Activated B cell treated with CpG ODN at 0.5 μM for 24 hours (primary cell): ENCODE measurements around the gene LRRIQ1. TPM values are rescaled to one million over a fixed set of nuclear protein-coding genes. Genes with fewer than 3 reads are reported as not detected.
"Not testable (repeated sequence)": the region's sequence is repeated elsewhere in the genome, so short reads cannot be mapped to it uniquely, and the experiment has no call there.

Experiments
- ATAC-seq: fragments of 200-7000 bp; cut with Tn5 transposase; one replicate; pipeline ENCODE4 v1.10.0; 2021; ENCODE audit warnings: low read depth, mild to moderate bottlenecking, moderate library complexity
- CTCF ChIA-PET: fragments of 350-600 bp; sonication (Branson Sonifier 250); formaldehyde crosslinking; loops from one replicate; lab custom pipeline; 2021; ENCODE audit warnings: antibody characterized with exemption; lab: Charles Lee
- POLR2A ChIA-PET: fragments of 350-600 bp; sonication (Branson Sonifier 250); formaldehyde crosslinking; loops from one replicate; lab custom pipeline; 2021; ENCODE audit warnings: antibody characterized with exemption; lab: Charles Lee
- DNase-seq: peaks from one replicate; pipeline ENCODE4 v3.0.0; 2022
- H3K27ac Mint-ChIP-seq: one replicate; pipeline ENCODE4 v1.8.0; 2020; ENCODE audit warnings: mixed read lengths
- H3K27me3 Mint-ChIP-seq: one replicate; pipeline ENCODE4 v1.8.0; 2021; ENCODE audit warnings: mixed read lengths
- H3K36me3 Mint-ChIP-seq: one replicate; pipeline ENCODE4 v1.8.0; 2021; ENCODE audit warnings: low read depth, mixed read lengths
- H3K4me1 Mint-ChIP-seq: one replicate; pipeline ENCODE4 v1.8.0; 2021; ENCODE audit warnings: mixed read lengths
- H3K4me3 Mint-ChIP-seq: one replicate; pipeline ENCODE4 v1.8.0; 2020; ENCODE audit warnings: mild to moderate bottlenecking, mixed read lengths
- H3K9me3 Mint-ChIP-seq: one replicate; pipeline ENCODE4 v1.8.0; 2020; ENCODE audit warnings: mixed read lengths
- intact Hi-C: fragments of 100-400 bp; cut with micrococcal nuclease; formaldehyde crosslinking; loops from one replicate; pipeline ENCODE4 v1.15.1; 2024
- total RNA-seq: library from RNA; stranded (reverse); gene quantifications from 2 replicates; pipeline ENCODE4 v1.2.3, GENCODE V29; 2022
- TF ChIP-seq, protein P1 (sequence below): fragments of 200-600 bp; IDR thresholded peaks from one replicate; pipeline ENCODE4 v1.8.0; 2022; ENCODE audit warnings: antibody characterized with exemption, mild to moderate bottlenecking

LRRIQ1 gene
- total RNA-seq, 1 donor from 2014 or later = not detected

DNA sequence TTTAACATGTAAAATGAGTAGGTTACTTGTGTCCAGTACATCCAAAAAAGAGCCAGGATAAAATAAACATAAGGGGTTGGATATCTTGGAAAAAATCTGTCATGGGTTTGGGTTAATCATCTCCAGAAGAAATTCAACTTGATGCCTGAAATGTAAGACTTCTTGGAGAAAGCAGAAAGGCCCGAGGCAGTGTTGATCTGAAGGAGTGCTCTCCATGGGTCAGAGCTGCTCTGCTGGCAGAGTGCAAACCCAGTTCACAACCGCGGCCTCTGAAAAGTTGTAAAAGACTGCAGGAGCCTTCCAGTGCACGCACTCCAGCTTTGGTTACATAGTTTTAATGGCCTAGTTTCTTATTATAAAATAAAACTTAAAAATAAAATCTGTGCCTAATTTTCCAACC lies 146.5 kb downstream of the LRRIQ1 start:
- no peaks in the 10 kb centered on the region for H3K27me3 Mint-ChIP-seq
- TF ChIP-seq, protein P1, sequence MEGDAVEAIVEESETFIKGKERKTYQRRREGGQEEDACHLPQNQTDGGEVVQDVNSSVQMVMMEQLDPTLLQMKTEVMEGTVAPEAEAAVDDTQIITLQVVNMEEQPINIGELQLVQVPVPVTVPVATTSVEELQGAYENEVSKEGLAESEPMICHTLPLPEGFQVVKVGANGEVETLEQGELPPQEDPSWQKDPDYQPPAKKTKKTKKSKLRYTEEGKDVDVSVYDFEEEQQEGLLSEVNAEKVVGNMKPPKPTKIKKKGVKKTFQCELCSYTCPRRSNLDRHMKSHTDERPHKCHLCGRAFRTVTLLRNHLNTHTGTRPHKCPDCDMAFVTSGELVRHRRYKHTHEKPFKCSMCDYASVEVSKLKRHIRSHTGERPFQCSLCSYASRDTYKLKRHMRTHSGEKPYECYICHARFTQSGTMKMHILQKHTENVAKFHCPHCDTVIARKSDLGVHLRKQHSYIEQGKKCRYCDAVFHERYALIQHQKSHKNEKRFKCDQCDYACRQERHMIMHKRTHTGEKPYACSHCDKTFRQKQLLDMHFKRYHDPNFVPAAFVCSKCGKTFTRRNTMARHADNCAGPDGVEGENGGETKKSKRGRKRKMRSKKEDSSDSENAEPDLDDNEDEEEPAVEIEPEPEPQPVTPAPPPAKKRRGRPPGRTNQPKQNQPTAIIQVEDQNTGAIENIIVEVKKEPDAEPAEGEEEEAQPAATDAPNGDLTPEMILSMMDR = no peak
- no peaks in the 10 kb centered on the region for H3K36me3 Mint-ChIP-seq
- ATAC-seq (no peak), DNase-seq (no peak)
- H3K4me1 Mint-ChIP-seq = no peaks in the 10 kb centered on the region
- no peak overlapping the region for H3K4me3 Mint-ChIP-seq
- CTCF ChIA-PET = no interaction called here
- H3K27ac Mint-ChIP-seq = no peak overlapping the region
- H3K9me3 Mint-ChIP-seq = no peaks in the 10 kb centered on the region
- POLR2A ChIA-PET = no interaction called here
- intact Hi-C loops = no loop called here

DNA sequence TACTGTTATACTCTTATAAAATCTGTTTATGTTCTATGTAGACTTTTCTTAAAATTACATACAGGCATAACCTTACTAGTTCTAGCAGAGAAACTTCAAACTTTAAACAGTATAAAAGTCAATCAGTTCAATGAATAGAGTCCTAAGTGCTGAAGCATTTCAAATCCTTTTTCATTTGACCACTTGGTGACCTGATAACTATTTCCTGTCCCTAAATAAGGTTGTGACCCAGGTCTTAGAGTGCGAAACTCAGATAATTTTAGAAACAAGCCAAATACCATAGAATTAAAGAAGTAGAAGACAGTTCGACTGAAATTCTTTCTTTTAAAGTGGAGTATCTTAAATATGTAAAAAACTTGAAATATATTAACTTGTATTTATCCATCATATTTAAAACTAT lies 147.7 kb downstream of the LRRIQ1 start:
- Mint-ChIP-seq H3K4me1 (no peaks in the 10 kb centered on the region), H3K27me3 (no peaks in the 10 kb centered on the region), H3K36me3 (no peaks in the 10 kb centered on the region), H3K27ac (no peak overlapping the region), H3K4me3 (no peak overlapping the region), H3K9me3 (no peaks in the 10 kb centered on the region)
- DNase-seq = no peak
- TF ChIP-seq, protein P1 = no peak
- intact Hi-C loops = no loop called here
- ChIA-PET CTCF (no interaction called here), POLR2A (no interaction called here)
- ATAC-seq = no peak

DNA sequence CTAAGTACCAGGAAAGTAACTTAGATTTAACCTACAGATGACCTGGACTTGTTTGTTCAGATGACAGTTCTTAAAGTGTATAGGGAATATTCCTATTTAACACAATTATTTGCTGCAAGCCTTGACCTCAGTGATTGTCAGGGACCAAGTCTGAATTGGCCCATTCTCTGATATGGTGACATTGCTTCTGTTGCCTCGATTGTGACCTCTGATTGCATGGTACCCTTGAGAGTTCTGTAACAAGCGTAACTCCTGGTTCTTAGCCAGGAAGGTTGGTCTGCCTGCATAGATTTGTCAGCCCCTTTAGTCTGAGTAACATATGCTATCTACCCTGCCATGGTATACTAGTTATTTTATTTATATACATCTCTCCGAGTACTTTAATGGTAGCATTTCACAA lies 150.1 kb downstream of the LRRIQ1 start:
- intact Hi-C loops = no loop called here

DNA sequence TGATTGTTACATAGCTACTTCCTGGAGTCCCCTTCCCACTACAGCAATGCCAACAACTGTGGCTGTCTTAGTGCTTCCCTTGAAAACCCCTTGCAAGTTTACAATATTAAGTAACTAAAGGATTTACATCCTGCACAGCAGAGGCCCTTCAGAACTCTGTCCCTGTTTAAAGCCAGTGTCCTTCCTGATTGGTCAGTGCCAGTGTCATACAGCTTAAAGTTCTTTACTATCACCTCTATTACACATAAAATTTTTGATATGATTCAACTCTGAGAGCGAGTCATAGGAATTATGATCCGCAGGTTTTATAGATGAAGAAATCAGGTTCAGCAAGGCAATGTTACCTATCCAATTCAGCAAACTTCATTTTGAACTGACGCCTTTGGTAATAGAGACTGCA lies 152.5 kb downstream of the LRRIQ1 start:
- Mint-ChIP-seq H3K27ac (no peak overlapping the region), H3K36me3 (no peaks in the 10 kb centered on the region), H3K9me3 (no peaks in the 10 kb centered on the region), H3K27me3 (no peaks in the 10 kb centered on the region), H3K4me3 (no peak overlapping the region), H3K4me1 (no peaks in the 10 kb centered on the region)
- TF ChIP-seq, protein P1 = no peak
- CTCF ChIA-PET = no interaction called here
- POLR2A ChIA-PET = no interaction called here
- ATAC-seq = no peak
- intact Hi-C loops = no loop called here
- DNase-seq = no peak

More for the DNA sequence above, 150.1 kb downstream of the LRRIQ1 start:
- no peak overlapping the region for H3K27ac Mint-ChIP-seq
- ATAC-seq = no peak
- DNase-seq = no peak
- TF ChIP-seq, protein P1 = no peak
- no peaks in the 10 kb centered on the region for H3K9me3 Mint-ChIP-seq
- ChIA-PET CTCF (no interaction called here), POLR2A (no interaction called here)
- H3K4me1 Mint-ChIP-seq = no peaks in the 10 kb centered on the region
- H3K4me3 Mint-ChIP-seq = no peak overlapping the region
- no peaks in the 10 kb centered on the region for H3K36me3 Mint-ChIP-seq
- no peaks in the 10 kb centered on the region for H3K27me3 Mint-ChIP-seq

DNA sequence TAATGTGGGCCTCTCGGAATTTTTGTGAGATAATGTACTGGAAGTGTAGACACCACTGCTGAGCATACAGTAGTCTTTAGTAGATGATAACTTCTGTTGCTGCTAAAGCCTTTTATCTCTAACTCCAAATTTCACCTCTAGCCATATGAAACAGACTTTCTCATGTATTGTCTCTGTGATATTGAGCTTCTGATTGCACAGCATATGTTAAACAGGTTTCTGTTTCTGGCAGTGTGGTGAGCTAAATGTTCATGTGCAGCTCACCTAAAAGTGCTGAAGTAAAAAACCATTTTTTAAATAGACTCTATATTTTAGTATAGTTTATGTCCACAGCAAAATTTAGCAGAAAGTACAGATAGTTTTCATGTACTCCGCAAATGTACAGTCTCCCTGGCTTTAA lies 154.6 kb downstream of the LRRIQ1 start:
- no peaks in the 10 kb centered on the region for H3K27me3 Mint-ChIP-seq
- no peaks in the 10 kb centered on the region for H3K9me3 Mint-ChIP-seq
- ChIA-PET CTCF (no interaction called here), POLR2A (no interaction called here)
- no peak overlapping the region for H3K27ac Mint-ChIP-seq
- ATAC-seq = no peak
- no peak overlapping the region for H3K4me3 Mint-ChIP-seq
- H3K4me1 Mint-ChIP-seq = no peaks in the 10 kb centered on the region
- no peaks in the 10 kb centered on the region for H3K36me3 Mint-ChIP-seq
- TF ChIP-seq, protein P1 = no peak
- DNase-seq = no peak
- intact Hi-C loops = no loop called here

DNA sequence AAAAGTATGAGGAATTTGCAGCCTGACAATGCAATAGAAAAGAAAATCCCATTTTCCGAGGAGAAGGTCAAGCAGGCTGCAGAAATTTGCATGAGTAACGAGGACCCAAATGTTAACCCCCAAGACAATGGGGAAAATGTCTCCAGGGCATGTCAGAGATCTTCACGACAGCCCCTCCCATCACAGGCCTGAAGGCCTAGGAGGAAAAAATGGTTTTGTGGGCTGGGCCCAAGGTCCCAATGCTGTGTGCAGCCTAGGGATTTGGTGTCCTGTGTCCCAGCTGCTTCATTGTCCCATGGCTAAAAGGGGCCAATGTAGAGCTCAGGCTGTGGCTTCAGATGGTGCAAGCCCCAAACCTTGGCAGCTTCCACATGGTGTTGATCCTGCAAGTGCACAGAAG lies 167.7 kb downstream of the LRRIQ1 start:
- H3K36me3 Mint-ChIP-seq, H3K4me1 Mint-ChIP-seq, H3K9me3 Mint-ChIP-seq, CTCF ChIA-PET, intact Hi-C loops, H3K27me3 Mint-ChIP-seq, H3K4me3 Mint-ChIP-seq, POLR2A ChIA-PET, ATAC-seq, H3K27ac Mint-ChIP-seq, DNase-seq: not testable (repeated sequence)
